ENCODE measurements around the gene SRGAP1.

GRCh38 chr12:64142784-64143183, 298.3 kb downstream of the SRGAP1 start:
- TF ChIP-seq CTCF (optimal IDR thresholded peaks at IDR 0.05 in 1 of 3, IDR thresholded peaks at IDR 0.05 in 1 of 3, conservative IDR thresholded peaks at IDR 0.05 in 1 of 3; ENCODE audit: extremely low read depth in 1 of 3, insufficient read depth in 2 of 3, low read length in 3 of 3) (no peak), EZH2 (IDR thresholded peaks at IDR 0.05; ENCODE audit: low read length) (no peak)
